Measurements from ENCODE around the gene SNX20.

The SNX20 gene, protein sequence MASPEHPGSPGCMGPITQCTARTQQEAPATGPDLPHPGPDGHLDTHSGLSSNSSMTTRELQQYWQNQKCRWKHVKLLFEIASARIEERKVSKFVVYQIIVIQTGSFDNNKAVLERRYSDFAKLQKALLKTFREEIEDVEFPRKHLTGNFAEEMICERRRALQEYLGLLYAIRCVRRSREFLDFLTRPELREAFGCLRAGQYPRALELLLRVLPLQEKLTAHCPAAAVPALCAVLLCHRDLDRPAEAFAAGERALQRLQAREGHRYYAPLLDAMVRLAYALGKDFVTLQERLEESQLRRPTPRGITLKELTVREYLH

DNA sequence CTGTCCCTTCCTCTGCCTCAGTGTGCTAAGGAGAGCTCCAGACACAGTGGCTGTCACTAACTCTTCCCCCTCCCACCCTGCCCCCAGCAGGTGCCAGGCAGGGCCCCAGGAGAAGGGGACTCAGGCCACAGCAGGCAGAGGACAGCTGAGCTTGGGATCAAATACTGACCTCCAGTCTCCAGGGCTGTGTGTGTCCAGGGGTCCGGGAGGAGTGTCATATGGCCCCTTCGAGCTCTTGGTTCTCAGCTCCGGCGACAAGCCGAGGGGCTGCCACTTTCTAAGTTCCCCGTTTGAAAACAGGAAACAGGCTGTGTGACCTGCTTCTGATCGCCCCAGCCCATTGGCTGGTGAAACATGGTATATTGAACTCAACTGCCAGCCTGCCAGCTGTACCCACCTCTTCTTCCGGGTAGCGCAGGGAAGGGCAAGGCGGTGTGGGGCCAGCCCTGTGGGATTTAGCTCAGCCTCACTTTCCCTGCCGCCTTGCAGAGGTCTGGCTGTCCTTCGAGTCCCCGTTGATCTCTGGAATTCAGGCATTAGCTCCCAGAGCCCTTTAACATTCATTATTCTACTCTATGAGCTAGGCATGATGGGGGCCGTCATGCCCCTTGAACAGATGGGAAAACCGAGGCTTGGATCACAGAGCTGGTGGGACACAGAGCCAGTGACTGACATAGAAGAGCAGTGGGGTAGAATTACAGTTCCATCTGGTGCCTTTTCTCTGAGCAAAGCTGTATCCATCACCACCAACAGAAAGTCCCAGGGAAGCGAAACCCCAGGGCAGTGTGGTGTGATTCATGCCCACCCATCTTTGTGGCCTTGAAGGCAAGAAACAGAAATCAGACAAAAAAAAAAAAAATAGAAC lies at the start of gene SNX20:
SNX20 (minus strand) TSS at position 292 of the 865 bp plus-strand sequence. CDS start 3,786 bp downstream, outside the sequence.
- in situ Hi-C loops (cut with MboI; ENCODE audit: low sequenced_read_pairs), result loop anchor here (5.0 kb wide), 1 partner anchor 56 kb away; no protein-coding TSS in a partner anchor

DNA sequence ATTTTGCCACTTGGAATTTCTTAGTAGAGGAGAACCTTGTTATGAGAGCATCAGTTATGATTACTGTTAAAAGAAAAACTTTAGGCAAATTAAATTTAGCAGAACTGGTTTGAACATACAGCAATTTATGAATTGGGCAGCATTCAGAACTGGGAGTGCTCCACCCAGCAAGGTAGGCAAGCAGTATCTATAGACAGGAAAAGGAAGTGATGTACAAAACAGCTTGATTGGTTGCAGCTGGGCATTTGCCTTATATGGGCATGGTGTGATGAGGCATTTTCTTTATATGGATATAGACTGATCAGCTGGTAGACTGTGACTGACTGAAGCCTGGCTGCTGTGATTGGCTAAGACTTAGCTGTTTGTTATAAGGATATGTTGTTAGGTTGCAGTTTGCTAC lies 43.2 kb upstream of the SNX20 start:
- in situ Hi-C loops (cut with MboI; ENCODE audit: low sequenced_read_pairs), result loop anchor here (25.0 kb wide), 1 partner anchor 137 kb away; no protein-coding TSS in a partner anchor

DNA sequence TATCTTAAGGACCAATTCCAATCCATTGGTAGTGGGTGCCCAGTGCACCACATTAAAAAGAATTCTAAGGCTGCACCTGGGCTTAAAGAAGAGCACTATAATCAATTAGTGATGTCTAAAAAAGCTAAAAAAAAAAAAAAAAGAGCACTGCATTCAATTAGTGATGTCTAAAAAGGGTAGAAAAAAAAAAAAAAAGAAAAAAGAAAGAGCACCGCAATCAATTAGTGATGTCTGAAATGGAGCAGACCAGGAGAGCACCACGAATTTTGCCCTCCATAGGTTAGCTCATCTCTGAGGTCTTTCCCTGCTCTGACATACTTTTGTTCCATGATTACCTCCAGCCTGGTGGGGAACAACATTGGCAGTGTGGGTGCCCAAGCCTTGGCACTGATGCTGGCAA lies 41.8 kb upstream of the SNX20 start:
- in situ Hi-C loops (cut with MboI; ENCODE audit: low sequenced_read_pairs), result loop anchor here (25.0 kb wide), 1 partner anchor 136 kb away; no protein-coding TSS in a partner anchor

DNA sequence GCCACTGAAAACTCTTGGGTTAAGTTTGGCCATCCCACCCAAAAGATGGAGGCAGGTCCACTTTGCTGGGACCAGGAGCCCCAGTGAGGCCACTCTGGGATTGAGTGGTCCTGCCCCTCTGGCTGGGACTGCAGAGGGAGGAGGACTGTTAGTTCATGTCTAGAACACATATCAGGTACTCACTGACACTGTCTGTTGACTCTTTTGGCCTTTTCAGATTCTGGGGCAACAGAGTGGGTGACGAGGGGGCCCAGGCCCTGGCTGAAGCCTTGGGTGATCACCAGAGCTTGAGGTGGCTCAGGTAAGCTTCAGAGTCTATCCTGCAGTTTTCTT lies 41.3 kb upstream of the SNX20 start:
- in situ Hi-C loops (cut with MboI; ENCODE audit: low sequenced_read_pairs), result loop anchor here (25.0 kb wide), 1 partner anchor 135 kb away; no protein-coding TSS in a partner anchor

DNA sequence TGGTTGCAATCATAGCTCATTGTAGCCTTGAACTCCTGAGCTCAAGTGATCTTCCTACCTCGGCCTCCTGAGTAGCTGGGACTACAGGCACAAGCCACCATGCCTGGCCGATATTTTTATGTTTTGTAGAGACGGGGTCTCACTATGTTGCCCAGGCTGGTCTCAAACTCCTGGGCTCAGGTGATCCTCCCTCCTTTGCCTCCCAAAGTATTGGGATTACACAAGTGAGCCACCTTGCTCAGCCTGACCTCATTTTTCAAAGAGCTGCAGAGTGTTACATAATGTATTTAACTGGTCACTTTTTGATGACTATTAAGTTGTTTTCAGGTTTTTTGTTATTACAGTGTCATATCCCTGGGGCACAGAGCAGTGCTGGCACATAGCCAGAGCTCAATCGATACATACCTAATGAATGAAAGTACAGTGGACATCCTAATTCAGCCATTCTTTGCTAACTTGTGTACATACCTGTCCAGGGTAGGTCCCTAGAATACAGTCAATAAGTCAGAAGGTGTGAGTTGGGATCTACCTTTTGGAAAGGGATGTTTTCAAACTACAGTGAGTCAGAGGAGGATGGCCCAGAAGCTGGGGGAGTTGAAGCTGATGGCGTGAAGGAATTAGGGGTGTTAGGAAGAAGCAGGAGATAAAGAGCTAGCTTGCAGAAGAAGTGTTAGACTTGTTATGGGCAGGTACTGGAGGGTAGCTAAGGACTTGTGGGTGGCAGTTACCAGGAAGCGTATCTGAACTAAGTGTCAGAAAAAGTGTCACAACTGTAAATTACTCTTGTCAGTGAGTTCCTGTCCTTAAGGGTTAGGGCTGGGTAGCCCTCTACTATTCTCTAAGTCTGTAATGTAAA lies 40.7 kb upstream of the SNX20 start:
- in situ Hi-C loops (cut with MboI; ENCODE audit: low sequenced_read_pairs), result loop anchor here (25.0 kb wide), 1 partner anchor 134 kb away; no protein-coding TSS in a partner anchor

DNA sequence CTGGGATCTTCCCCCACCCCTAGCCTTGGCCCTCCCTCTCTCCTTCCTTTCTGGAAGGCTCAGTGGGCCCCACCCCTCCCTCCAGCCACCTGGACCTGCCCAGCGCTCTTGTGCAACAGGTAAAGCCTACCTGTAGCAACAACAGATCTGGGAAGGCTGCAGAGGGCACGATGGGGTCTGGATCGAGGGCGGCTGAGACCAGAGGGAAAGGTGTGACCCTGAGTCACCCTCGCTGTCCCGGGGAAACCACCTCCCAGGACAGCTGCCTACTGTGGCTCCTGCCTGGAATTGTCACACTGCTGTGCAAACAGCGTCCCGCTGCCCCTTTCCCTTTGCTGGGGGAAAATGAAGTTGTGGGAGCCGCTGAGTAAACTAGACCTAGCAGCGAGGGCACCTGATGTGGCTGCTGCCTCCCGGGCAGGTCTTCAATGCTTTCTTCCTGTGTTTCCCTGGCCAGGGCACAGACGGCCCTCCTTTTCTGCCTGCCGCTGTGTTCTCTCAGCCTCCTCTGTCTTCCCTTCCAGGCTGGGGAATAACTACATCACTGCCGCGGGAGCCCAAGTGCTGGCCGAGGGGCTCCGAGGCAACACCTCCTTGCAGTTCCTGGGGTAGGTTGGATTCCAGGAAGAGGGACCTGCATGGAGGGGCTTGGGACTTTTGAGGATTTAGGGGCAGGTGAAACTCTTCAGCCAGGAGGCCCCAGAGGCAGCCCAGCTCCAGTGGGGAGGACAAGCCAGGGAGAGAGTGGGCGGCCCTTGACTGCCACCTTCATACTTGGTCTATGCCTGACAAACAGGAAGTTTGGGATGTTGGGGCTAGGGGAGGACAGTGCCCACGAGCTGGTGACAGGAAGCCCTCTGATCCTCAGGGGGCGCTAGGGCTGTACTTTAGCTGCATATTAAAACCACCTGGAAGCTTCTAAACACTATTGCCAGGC lies 38.6 kb upstream of the SNX20 start:
- in situ Hi-C loops (cut with MboI; ENCODE audit: low sequenced_read_pairs), result loop anchor here (25.0 kb wide), 1 partner anchor 132 kb away; no protein-coding TSS in a partner anchor

DNA sequence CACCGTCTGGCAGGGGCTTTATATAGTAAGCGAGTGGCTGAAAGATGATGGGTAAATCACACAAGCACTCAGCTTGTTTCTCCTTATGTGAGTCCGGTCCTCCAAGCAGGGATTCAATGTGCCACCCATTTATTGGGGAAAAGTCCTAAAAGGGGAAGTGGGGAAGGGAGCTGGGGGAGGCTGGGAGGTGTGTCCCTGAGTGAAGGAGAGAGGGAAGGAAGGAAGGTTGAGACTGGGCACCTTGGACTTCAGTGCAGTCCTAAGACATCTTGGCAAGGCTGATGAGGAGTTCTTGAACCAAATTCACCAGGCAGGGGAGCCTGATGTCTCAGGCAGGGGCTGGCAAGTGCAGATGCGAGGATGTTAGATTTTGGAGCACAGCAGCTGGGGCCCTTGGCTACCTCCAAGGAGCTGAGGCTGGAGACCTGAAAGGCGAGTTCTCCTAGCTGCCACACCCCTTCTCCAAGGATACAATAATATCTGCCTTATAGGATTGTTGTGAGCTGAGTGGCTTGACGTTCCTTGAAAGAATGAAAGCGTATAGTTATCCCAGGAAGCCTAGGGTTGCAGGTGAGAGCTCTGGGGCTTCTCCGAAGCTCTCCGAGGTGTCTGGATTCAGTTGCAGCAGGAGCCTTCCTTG lies 37.8 kb upstream of the SNX20 start:
- in situ Hi-C loops (cut with MboI; ENCODE audit: low sequenced_read_pairs), result loop anchor here (25.0 kb wide), 1 partner anchor 132 kb away; no protein-coding TSS in a partner anchor

DNA sequence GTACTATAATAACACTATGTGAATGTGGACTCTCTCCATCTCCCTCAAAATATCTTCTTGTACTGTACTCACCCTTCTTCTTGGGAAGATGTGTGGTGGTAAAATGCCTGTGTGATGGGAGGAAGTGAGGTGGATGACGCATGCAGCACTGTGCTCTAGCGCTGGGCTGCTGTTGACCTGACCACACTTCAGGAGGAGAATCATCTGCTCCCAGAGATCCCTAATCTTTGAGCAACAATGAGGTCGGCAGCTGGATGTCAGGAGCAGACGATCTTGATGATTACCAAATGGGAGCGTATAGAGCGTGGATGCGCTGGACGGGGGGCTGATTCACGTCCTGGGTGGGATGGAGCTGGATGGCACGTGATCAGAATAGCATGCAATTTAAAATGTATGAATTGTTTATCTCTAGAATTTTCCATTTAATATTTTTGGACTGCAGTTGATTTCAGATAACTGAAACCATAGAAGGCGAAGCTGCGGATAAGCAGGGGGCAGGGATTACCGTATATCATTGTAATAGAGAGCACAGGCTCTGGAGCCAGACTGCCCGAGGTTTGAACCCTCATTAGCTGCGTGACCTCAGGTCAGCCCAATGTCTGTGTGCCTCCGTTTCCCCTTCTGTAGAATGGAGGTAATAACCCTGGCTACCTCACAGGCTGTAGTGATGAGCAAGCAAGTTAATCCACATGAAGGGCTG lies 37.1 kb upstream of the SNX20 start:
- in situ Hi-C loops (cut with MboI; ENCODE audit: low sequenced_read_pairs), result loop anchor here (25.0 kb wide), 1 partner anchor 131 kb away; no protein-coding TSS in a partner anchor

DNA sequence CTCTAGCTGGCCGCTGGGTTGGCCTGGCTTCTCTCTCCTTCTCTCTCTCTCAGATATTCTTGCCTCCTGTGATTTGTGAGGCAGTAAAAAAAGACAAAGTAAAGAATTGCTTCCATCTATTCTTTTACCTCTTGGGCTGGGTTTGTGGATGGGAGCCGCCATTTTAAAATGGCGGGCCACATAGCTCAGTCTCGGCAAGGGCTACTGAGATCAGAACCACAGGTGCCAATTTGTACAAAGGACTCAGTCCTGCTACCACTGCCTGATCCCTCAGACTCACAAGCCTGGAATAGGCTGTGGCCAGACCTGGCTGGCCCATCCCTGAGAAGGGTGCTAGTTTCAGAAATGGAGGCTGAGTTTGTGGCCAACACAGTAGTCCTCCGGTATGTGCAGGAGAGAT lies 36.4 kb upstream of the SNX20 start:
- in situ Hi-C loops (cut with MboI; ENCODE audit: low sequenced_read_pairs), result loop anchor here (25.0 kb wide), 1 partner anchor 130 kb away; no protein-coding TSS in a partner anchor

DNA sequence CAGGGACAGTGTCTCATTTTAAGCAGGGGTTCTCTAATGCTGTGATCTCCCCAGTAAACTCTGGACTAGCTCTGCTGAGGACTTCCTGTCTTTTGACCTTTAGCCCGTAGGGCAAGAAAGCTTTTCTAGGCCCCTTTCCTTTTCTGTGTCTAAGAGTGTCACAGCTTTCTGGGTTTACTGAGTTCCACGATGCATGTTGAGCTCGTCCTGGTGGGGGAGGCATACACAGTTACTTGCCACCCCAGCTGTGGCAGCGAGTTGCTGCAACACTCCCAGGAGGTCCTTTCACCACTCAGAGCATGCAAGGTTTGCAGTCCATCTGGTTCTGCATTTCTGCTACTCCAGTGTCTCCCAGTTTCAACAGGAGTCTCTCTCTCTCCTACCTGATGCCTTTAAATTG lies 36.0 kb upstream of the SNX20 start:
- in situ Hi-C loops (cut with MboI; ENCODE audit: low sequenced_read_pairs), result loop anchor here (25.0 kb wide), 1 partner anchor 130 kb away; no protein-coding TSS in a partner anchor

DNA sequence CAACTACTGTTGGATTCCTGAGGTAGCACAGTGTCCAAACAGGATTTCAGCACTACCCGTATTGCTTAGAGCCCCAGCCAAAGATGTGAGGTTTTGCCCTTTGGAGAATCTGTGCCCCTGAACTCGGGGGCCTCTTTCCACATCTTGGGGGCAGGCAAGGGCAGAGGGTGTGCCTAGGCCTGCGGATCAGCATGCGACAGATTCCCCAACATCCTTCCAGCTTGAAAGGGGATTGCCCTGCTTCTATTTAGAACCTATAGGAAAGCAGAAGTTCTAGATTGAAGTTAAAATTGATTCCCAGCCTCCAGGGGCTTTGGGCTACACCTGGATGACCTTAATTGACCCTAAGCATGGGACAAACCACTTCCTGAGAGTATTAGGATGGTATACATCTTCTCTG lies 31.8 kb upstream of the SNX20 start:
- in situ Hi-C loops (cut with MboI; ENCODE audit: low sequenced_read_pairs), result loop anchor here (25.0 kb wide), 1 partner anchor 126 kb away; no protein-coding TSS in a partner anchor

DNA sequence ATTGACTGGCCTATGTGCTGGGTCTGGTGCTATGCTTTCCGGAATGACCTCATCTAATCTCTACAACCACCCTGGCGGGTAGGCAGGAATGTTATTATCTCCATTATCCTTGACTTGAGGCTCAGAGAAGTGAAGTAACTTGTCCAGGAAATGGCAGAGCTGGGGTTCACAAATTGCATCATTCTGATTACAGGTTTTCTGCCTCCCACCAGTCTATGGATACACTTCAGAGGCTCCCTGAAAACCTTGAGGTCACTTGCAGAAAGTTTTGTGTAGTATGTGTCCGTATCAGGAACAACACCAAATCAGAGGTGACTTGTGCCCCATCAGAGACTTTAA lies 31.4 kb upstream of the SNX20 start:
- in situ Hi-C loops (cut with MboI; ENCODE audit: low sequenced_read_pairs), result loop anchor here (25.0 kb wide), 1 partner anchor 125 kb away; no protein-coding TSS in a partner anchor

DNA sequence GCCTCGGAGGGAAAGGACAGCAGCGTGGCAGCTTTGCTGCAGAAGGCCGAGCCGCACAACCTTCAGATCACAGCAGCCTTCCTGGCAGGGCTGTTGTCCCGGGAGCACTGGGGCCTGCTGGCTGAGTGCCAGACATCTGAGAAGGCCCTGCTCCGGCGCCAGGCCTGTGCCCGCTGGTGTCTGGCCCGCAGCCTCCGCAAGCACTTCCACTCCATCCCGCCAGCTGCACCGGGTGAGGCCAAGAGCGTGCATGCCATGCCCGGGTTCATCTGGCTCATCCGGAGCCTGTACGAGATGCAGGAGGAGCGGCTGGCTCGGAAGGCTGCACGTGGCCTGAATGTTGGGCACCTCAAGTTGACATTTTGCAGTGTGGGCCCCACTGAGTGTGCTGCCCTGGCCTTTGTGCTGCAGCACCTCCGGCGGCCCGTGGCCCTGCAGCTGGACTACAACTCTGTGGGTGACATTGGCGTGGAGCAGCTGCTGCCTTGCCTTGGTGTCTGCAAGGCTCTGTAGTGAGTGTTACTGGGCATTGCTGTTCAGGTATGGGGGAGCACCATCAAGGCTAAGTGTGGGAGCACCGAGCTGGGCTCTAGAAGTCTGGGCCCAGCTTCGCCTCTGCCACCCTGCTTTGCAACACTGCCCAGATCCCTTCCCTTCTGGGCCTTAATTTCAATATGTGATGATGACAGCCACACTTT lies 30.9 kb upstream of the SNX20 start:
- in situ Hi-C loops (cut with MboI; ENCODE audit: low sequenced_read_pairs), result loop anchor here (25.0 kb wide), 1 partner anchor 125 kb away; no protein-coding TSS in a partner anchor

DNA sequence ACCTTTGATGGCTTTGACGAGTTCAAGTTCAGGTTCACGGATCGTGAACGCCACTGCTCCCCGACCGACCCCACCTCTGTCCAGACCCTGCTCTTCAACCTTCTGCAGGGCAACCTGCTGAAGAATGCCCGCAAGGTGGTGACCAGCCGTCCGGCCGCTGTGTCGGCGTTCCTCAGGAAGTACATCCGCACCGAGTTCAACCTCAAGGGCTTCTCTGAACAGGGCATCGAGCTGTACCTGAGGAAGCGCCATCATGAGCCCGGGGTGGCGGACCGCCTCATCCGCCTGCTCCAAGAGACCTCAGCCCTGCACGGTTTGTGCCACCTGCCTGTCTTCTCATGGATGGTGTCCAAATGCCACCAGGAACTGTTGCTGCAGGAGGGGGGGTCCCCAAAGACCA lies 29.9 kb upstream of the SNX20 start:
- in situ Hi-C loops (cut with MboI; ENCODE audit: low sequenced_read_pairs), result loop anchor here (25.0 kb wide), 1 partner anchor 124 kb away; no protein-coding TSS in a partner anchor

DNA sequence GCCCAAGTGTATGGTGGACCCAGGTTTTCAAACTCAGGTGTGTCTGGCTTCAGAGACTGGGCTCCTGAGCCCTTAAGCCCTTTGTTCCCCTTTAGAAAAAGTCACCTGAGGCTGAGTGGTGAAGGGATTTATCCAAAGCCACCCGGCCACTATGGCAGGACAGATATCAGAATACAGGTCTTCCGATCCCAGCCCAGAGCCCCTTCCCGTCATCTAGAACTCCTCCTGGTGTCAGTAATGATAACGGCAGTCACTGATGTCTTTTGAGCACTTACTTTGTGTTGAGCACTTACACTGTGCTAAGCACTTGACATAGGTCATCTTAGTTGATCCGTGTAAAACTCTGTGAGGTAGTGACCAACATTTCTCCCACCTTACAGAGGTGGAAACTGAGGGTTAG lies 28.9 kb upstream of the SNX20 start:
- in situ Hi-C loops (cut with MboI; ENCODE audit: low sequenced_read_pairs), result loop anchor here (25.0 kb wide), 1 partner anchor 123 kb away; no protein-coding TSS in a partner anchor

DNA sequence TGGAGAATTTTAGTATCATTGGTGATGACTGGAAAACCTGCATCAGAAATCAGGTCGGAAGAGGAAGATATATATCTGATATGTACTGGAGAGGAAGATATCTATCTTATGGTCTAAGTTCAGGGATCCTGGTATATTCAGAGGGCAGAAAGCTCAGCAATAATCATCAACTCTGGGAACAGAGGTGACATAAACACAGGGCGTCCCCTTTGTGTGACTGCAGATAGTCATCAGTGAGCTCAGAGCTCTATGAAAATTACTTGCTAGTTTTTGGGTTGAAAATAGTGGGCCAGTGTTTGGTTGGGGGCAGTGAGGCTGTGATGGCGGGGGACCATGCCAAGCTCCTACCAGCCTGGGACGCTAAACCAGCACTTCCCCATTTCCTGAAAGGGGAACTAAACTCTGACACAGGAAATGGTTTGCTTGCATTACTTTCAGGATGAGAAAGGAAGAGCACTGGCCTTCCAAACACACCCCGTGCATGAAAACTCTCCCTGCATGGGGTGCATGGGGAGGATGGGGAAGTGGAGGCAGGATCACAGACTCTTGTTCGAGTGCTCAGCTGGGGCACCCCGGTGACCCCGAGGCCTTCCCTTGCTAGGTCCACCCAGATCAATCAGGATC lies 28.1 kb upstream of the SNX20 start:
- in situ Hi-C loops (cut with MboI; ENCODE audit: low sequenced_read_pairs), result loop anchor here (25.0 kb wide), 1 partner anchor 122 kb away; no protein-coding TSS in a partner anchor

Measured in HL-60/S4 treated with phorbol 12-myristate 13-acetate at 8.2 ng/mL for 4 days and 3 days (cell line).